ENCODE results near the gene PANX1. TPM values are rescaled to one million over a fixed set of nuclear protein-coding genes. Genes with fewer than 3 reads are reported as not detected.

PANX1 gene
- total RNA-seq, 1 experiment from 2014 or later = 21.9 TPM

DNA sequence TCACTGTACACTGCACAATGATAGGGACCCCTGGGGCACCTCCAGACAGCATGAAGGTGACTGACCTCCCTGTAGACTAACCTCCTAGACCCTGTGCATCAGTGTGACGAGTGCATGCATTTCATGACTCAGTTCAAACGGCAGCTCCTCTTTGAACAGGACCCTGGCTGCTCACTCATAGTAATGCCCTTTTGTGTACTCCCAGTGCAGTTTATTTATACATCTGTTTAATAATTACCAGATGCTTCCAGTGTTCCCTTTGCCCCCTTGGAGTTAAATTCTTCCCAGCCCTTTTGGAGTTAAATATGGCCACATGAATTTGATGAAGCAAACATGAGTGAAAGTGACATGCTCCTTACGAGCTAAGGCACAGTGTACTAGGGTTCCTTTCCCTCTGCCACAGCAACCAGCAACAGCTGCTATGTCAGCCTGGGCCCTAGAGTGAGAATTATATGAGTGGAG, 72.4 kb downstream of the PANX1 start:
- H3K9me2 ChIP-seq (ENCODE audit: insufficient read depth) = no peaks in the 10 kb centered on the region
- no peak overlapping the region for H3K4me2 ChIP-seq (ENCODE audit: low read length)
- DNase-seq (ENCODE audit: low read depth, low spot score) = no peak
- ChIA-PET POLR2A (no interaction called here), RAD21 (ENCODE audit: low non-redundant PET in 1 of 2, low total read pairs in 2 of 2, uncharacterized antibody in 2 of 2, unreplicated experiment in 2 of 2) (no interaction called here), CTCF (no interaction called here)
- no peak for ATAC-seq
- no peak overlapping the region for H3K9ac ChIP-seq (ENCODE audit: low read length)
- no peaks in the 10 kb centered on the region for H3K79me2 ChIP-seq (ENCODE audit: insufficient read depth, low read length)
- TF ChIP-seq TCF7L2 (IDR thresholded peaks at IDR 0.05; ENCODE audit: borderline replicate concordance, extremely low read depth, insufficient read depth, insufficient read length) = no peak
- TF ChIP-seq ZNF274 (IDR thresholded peaks at IDR 0.05; ENCODE audit: low read depth, low read length) = no peak
- no peak for TF ChIP-seq YY1 (IDR thresholded peaks at IDR 0.05; ENCODE audit: extremely low read depth, insufficient replicate concordance, low read depth, low read length)
- no peak for TF ChIP-seq EZH2phosphoT487 (IDR thresholded peaks at IDR 0.05; ENCODE audit: borderline replicate concordance)
- no peak for TF ChIP-seq SIN3A (IDR thresholded peaks at IDR 0.05; ENCODE audit: low read depth)
- H4K20me1 ChIP-seq (ENCODE audit: insufficient read depth) = no peaks in the 10 kb centered on the region
- H2AFZ ChIP-seq (ENCODE audit: low read depth, low read length, poor library complexity, severe bottlenecking) = no peak overlapping the region
- no peaks in the 10 kb centered on the region; the same call in 1 of the 2 replicates for H3K27me3 ChIP-seq (ENCODE audit: insufficient read depth, low read length)
- no peaks in the 10 kb centered on the region for H3K36me3 ChIP-seq (ENCODE audit: control insufficient read depth in 1 of 2, insufficient read depth in 2 of 2, low read length in 2 of 2)
- intact Hi-C loops (cut with micrococcal nuclease) = no loop called here
- no peak overlapping the region for H3K4me3 ChIP-seq (replicated peaks in 1 of 2; ENCODE audit: low read depth in 1 of 2, low read length in 2 of 2)
- no peaks in the 10 kb centered on the region for H3K9me3 ChIP-seq (ENCODE audit: control insufficient read depth in 1 of 2, insufficient read depth in 1 of 2, low read depth in 1 of 2, low read length in 2 of 2)
- no TSS peak for BruUV-seq (replicated peaks)
- no peak overlapping the region for H3K27ac ChIP-seq (ENCODE audit: low read depth, low read length)
- H3K4me1 ChIP-seq (ENCODE audit: control insufficient read depth in 1 of 2, insufficient read depth in 2 of 2, low read length in 2 of 2) = no peaks in the 10 kb centered on the region

DNA sequence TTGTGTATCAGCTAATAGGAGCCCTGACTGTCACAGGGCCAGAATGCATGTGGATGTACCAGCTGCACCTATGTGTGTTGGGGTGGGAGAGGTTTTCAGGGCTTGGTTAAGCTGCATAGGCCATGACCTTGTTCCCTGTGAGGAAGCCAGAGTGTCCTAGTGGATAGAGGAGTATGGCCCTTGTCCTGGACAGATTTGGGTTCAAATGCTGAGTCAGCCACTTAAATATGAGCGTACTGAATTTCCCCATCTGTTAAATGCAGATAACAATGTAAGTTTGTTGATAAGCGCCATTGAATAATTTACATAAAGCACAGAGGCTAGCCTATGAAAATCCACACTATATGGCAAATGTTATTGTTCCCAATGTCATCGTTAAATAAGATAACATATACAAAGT, 74.4 kb downstream of the PANX1 start:
- no TSS peak for BruUV-seq (replicated peaks)
- no peak for DNase-seq (ENCODE audit: low read depth, low spot score)

More for the DNA sequence above, 74.4 kb downstream of the PANX1 start:
- Histone ChIP-seq H3K4me2 (ENCODE audit: low read length) (no peak overlapping the region), H3K9me2 (ENCODE audit: insufficient read depth) (no peaks in the 10 kb centered on the region), H2AFZ (ENCODE audit: low read depth, low read length, poor library complexity, severe bottlenecking) (no peak overlapping the region), H3K9ac (ENCODE audit: low read length) (no peak overlapping the region), H4K20me1 (ENCODE audit: insufficient read depth) (no peaks in the 10 kb centered on the region), H3K4me3 (replicated peaks in 1 of 2; ENCODE audit: low read depth in 1 of 2, low read length in 2 of 2) (no peak overlapping the region), H3K27me3 (ENCODE audit: insufficient read depth, low read length) (no peaks in the 10 kb centered on the region; the same call in 1 of the 2 replicates), H3K9me3 (ENCODE audit: control insufficient read depth in 1 of 2, insufficient read depth in 1 of 2, low read depth in 1 of 2, low read length in 2 of 2) (no peaks in the 10 kb centered on the region), H3K79me2 (ENCODE audit: insufficient read depth, low read length) (no peaks in the 10 kb centered on the region), H3K4me1 (ENCODE audit: control insufficient read depth in 1 of 2, insufficient read depth in 2 of 2, low read length in 2 of 2) (no peaks in the 10 kb centered on the region), H3K36me3 (ENCODE audit: control insufficient read depth in 1 of 2, insufficient read depth in 2 of 2, low read length in 2 of 2) (no peaks in the 10 kb centered on the region), H3K27ac (ENCODE audit: low read depth, low read length) (no peak overlapping the region)
- ChIA-PET POLR2A (no interaction called here), CTCF (no interaction called here), RAD21 (ENCODE audit: low non-redundant PET in 1 of 2, low total read pairs in 2 of 2, uncharacterized antibody in 2 of 2, unreplicated experiment in 2 of 2) (no interaction called here)
- ATAC-seq = no peak
- TF ChIP-seq RAD21 (IDR thresholded peaks at IDR 0.05; ENCODE audit: low read depth) = no peak
- intact Hi-C loops (cut with micrococcal nuclease) = no loop called here

All from HCT116 (cell line).